ENCODE measurements around the gene MID1. TPM values are rescaled to one million over a fixed set of nuclear protein-coding genes. Genes with fewer than 3 reads are reported as not detected.

Gene MID1
- total RNA-seq, 1 experiment from 2014 or later: 0.04 TPM

DNA sequence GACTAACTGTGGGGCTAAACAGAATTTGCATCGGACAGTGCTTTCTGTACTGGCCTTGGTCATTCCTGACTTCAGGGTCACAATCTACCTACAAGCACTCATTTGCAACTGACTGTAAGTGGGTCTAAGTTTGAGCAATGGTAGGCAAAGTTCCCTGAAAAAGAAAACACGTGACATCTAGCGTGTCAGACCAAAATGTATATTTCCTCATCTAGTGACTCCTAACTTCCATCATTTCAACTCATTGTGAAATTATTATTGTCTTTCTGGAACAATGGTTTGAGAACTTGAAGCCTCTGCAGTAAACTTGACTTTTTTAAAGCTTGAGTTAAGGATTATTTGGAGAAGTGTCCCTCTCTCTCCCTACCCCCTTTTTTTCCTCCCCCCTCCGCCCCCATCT lies 113.6 kb downstream of the MID1 start:
- Histone ChIP-seq H3K9me2 (replicated peaks; ENCODE audit: insufficient read depth, low read length) (no peaks in the 10 kb centered on the region), H3K9me3 (ENCODE audit: low read length) (no peaks in the 10 kb centered on the region), H3K9ac (ENCODE audit: low read length) (no peak overlapping the region), H3K79me2 (ENCODE audit: low read length) (no peaks in the 10 kb centered on the region), H3K4me1 (ENCODE audit: low read length) (no peaks in the 10 kb centered on the region), H2AFZ (ENCODE audit: low read length) (no peak overlapping the region), H3K4me2 (ENCODE audit: low read depth, low read length, poor library complexity, severe bottlenecking) (no peak overlapping the region), H3K27me3 (ENCODE audit: low read length) (no peaks in the 10 kb centered on the region), H3K36me3 (ENCODE audit: insufficient read depth, low read length) (no peaks in the 10 kb centered on the region), H3K27ac (ENCODE audit: low read length) (no peak overlapping the region), H3K4me3 (ENCODE audit: low read length) (no peak overlapping the region), H4K20me1 (ENCODE audit: insufficient read depth, low read depth, low read length) (no peaks in the 10 kb centered on the region)
- DNase-seq: no peak

GRCh38 chrX:10505726-10506125 lies 114.7 kb downstream of the MID1 start:
- Histone ChIP-seq H4K20me1 (ENCODE audit: insufficient read depth, low read depth, low read length) (no peaks in the 10 kb centered on the region), H2AFZ (ENCODE audit: low read length) (no peak overlapping the region), H3K79me2 (ENCODE audit: low read length) (no peaks in the 10 kb centered on the region), H3K27me3 (ENCODE audit: low read length) (no peaks in the 10 kb centered on the region), H3K9me2 (replicated peaks; ENCODE audit: insufficient read depth, low read length) (no peaks in the 10 kb centered on the region), H3K4me3 (ENCODE audit: low read length) (no peak overlapping the region), H3K4me2 (ENCODE audit: low read depth, low read length, poor library complexity, severe bottlenecking) (no peak overlapping the region), H3K27ac (ENCODE audit: low read length) (no peak overlapping the region), H3K4me1 (ENCODE audit: low read length) (no peaks in the 10 kb centered on the region), H3K36me3 (ENCODE audit: insufficient read depth, low read length) (no peaks in the 10 kb centered on the region), H3K9me3 (ENCODE audit: low read length) (no peaks in the 10 kb centered on the region), H3K9ac (ENCODE audit: low read length) (no peak overlapping the region)
- no peak for DNase-seq

GRCh38 chrX:10502961-10503360 lies 117.4 kb downstream of the MID1 start:
- Histone ChIP-seq H3K27me3 (ENCODE audit: low read length) (no peaks in the 10 kb centered on the region), H3K27ac (ENCODE audit: low read length) (no peak overlapping the region), H3K9me3 (ENCODE audit: low read length) (no peaks in the 10 kb centered on the region), H4K20me1 (ENCODE audit: insufficient read depth, low read depth, low read length) (no peaks in the 10 kb centered on the region), H3K4me1 (ENCODE audit: low read length) (no peaks in the 10 kb centered on the region), H3K9me2 (replicated peaks; ENCODE audit: insufficient read depth, low read length) (no peaks in the 10 kb centered on the region), H3K79me2 (ENCODE audit: low read length) (no peaks in the 10 kb centered on the region), H3K36me3 (ENCODE audit: insufficient read depth, low read length) (no peaks in the 10 kb centered on the region), H3K4me2 (ENCODE audit: low read depth, low read length, poor library complexity, severe bottlenecking) (no peak overlapping the region), H3K9ac (ENCODE audit: low read length) (no peak overlapping the region), H3K4me3 (ENCODE audit: low read length) (no peak overlapping the region), H2AFZ (ENCODE audit: low read length) (no peak overlapping the region)
- no peak for DNase-seq

- Histone ChIP-seq H3K4me1 (ENCODE audit: low read length) (no peaks in the 10 kb centered on the region), H3K27ac (ENCODE audit: low read length) (no peak overlapping the region)
Observed at GRCh38 chrX:10501611-10502010, 118.8 kb downstream of the MID1 start.

DNA sequence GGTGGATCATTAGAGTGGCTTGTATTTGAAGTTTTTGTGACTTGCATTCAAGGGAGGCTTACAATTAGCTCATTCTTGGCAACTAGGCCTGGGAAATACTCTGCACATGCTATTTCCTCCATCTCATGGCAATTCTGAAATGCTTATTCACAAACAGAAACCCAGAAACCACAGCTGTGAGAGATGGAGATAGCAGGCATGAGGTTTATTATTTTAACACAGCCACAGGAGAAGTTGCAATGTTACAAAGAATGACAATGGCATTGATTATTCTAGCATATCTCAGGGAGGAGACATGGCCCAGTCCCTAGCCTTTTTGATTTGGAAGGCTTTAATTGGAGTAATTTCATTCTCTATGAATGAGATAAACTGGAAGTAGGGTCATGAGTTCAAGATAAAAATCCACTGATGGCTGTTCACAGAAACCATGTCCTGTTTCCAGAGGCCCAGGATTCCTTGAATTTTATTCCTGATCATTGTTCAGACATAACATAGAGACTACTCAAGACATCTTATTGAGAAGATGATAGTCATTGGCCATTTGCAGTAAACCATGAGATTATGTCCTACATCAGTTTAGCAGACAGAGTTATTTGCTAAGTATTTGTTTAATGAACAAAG lies 123.9 kb downstream of the MID1 start:
- Histone ChIP-seq H3K9ac (ENCODE audit: low read length) (no peak overlapping the region), H3K27me3 (ENCODE audit: low read length) (no peaks in the 10 kb centered on the region)

More at GRCh38 chrX:10501611-10502010, 118.8 kb downstream of the MID1 start:
- Histone ChIP-seq H3K4me3 (ENCODE audit: low read length) (no peak overlapping the region), H3K4me2 (ENCODE audit: low read depth, low read length, poor library complexity, severe bottlenecking) (no peak overlapping the region), H3K9me3 (ENCODE audit: low read length) (no peaks in the 10 kb centered on the region), H2AFZ (ENCODE audit: low read length) (no peak overlapping the region), H3K9me2 (replicated peaks; ENCODE audit: insufficient read depth, low read length) (no peaks in the 10 kb centered on the region), H4K20me1 (ENCODE audit: insufficient read depth, low read depth, low read length) (no peaks in the 10 kb centered on the region), H3K27me3 (ENCODE audit: low read length) (no peaks in the 10 kb centered on the region), H3K9ac (ENCODE audit: low read length) (no peak overlapping the region), H3K79me2 (ENCODE audit: low read length) (no peaks in the 10 kb centered on the region), H3K36me3 (ENCODE audit: insufficient read depth, low read length) (no peaks in the 10 kb centered on the region)
- DNase-seq: no peak

GRCh38 chrX:10495677-10496076 lies 124.7 kb downstream of the MID1 start:
- no peaks in the 10 kb centered on the region for H3K79me2 ChIP-seq (ENCODE audit: low read length)
- H3K4me2 ChIP-seq (ENCODE audit: low read depth, low read length, poor library complexity, severe bottlenecking): no peak overlapping the region
- no peaks in the 10 kb centered on the region for H3K27me3 ChIP-seq (ENCODE audit: low read length)
- H3K36me3 ChIP-seq (ENCODE audit: insufficient read depth, low read length): no peaks in the 10 kb centered on the region
- no peak overlapping the region for H3K27ac ChIP-seq (ENCODE audit: low read length)
- H4K20me1 ChIP-seq (ENCODE audit: insufficient read depth, low read depth, low read length): no peaks in the 10 kb centered on the region
- H3K4me3 ChIP-seq (ENCODE audit: low read length): no peak overlapping the region
- DNase-seq: no peak
- H3K4me1 ChIP-seq (ENCODE audit: low read length): no peaks in the 10 kb centered on the region
- H2AFZ ChIP-seq (ENCODE audit: low read length): no peak overlapping the region
- no peak overlapping the region for H3K9ac ChIP-seq (ENCODE audit: low read length)
- no peaks in the 10 kb centered on the region for H3K9me2 ChIP-seq (replicated peaks; ENCODE audit: insufficient read depth, low read length)
- H3K9me3 ChIP-seq (ENCODE audit: low read length): no peaks in the 10 kb centered on the region

More for the DNA sequence above, 123.9 kb downstream of the MID1 start:
- Histone ChIP-seq H3K9me3 (ENCODE audit: low read length) (no peaks in the 10 kb centered on the region), H3K4me2 (ENCODE audit: low read depth, low read length, poor library complexity, severe bottlenecking) (no peak overlapping the region), H3K27ac (ENCODE audit: low read length) (no peak overlapping the region), H2AFZ (ENCODE audit: low read length) (no peak overlapping the region), H3K9me2 (replicated peaks; ENCODE audit: insufficient read depth, low read length) (no peaks in the 10 kb centered on the region), H4K20me1 (ENCODE audit: insufficient read depth, low read depth, low read length) (no peaks in the 10 kb centered on the region), H3K79me2 (ENCODE audit: low read length) (no peaks in the 10 kb centered on the region), H3K36me3 (ENCODE audit: insufficient read depth, low read length) (no peaks in the 10 kb centered on the region), H3K4me1 (ENCODE audit: low read length) (no peaks in the 10 kb centered on the region), H3K4me3 (ENCODE audit: low read length) (no peak overlapping the region)
- no peak for DNase-seq

- Histone ChIP-seq H3K27me3 (ENCODE audit: low read length) (no peaks in the 10 kb centered on the region), H3K9ac (ENCODE audit: low read length) (no peak overlapping the region), H3K27ac (ENCODE audit: low read length) (no peak overlapping the region), H3K4me3 (ENCODE audit: low read length) (no peak overlapping the region), H3K9me3 (ENCODE audit: low read length) (no peaks in the 10 kb centered on the region), H3K79me2 (ENCODE audit: low read length) (no peaks in the 10 kb centered on the region), H3K36me3 (ENCODE audit: insufficient read depth, low read length) (no peaks in the 10 kb centered on the region), H4K20me1 (ENCODE audit: insufficient read depth, low read depth, low read length) (no peaks in the 10 kb centered on the region), H2AFZ (ENCODE audit: low read length) (no peak overlapping the region), H3K9me2 (replicated peaks; ENCODE audit: insufficient read depth, low read length) (no peaks in the 10 kb centered on the region), H3K4me2 (ENCODE audit: low read depth, low read length, poor library complexity, severe bottlenecking) (no peak overlapping the region), H3K4me1 (ENCODE audit: low read length) (no peaks in the 10 kb centered on the region)
- no peak for DNase-seq
Observed at GRCh38 chrX:10492250-10492649, 128.1 kb downstream of the MID1 start.

DNA sequence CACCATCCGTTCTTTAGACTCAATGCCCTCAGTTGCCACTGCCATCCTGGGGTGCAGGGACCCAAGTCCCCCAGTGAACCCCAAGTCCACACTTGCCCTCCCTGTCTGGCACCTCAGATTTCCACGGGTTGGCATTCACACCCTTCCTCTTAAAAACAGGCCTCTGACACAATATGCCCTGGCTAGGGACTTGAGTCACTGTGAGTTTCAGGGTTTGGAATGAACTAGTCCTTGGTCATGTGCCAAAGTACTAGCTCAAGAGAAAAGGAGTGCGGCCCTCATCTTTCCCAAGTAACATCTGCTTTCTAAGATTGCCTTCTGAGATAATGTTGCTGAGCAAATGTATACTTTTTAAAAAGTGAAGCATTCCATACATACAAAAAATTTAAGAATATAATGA lies 134.0 kb downstream of the MID1 start:
- no peak for DNase-seq
- Histone ChIP-seq H3K36me3 (ENCODE audit: insufficient read depth, low read length) (no peaks in the 10 kb centered on the region), H3K4me1 (ENCODE audit: low read length) (no peaks in the 10 kb centered on the region), H3K9me3 (ENCODE audit: low read length) (no peaks in the 10 kb centered on the region), H3K27ac (ENCODE audit: low read length) (no peak overlapping the region), H3K79me2 (ENCODE audit: low read length) (no peaks in the 10 kb centered on the region), H4K20me1 (ENCODE audit: insufficient read depth, low read depth, low read length) (no peaks in the 10 kb centered on the region), H3K9ac (ENCODE audit: low read length) (no peak overlapping the region), H3K27me3 (ENCODE audit: low read length) (no peaks in the 10 kb centered on the region), H2AFZ (ENCODE audit: low read length) (no peak overlapping the region), H3K9me2 (replicated peaks; ENCODE audit: insufficient read depth, low read length) (no peaks in the 10 kb centered on the region), H3K4me3 (ENCODE audit: low read length) (no peak overlapping the region), H3K4me2 (ENCODE audit: low read depth, low read length, poor library complexity, severe bottlenecking) (no peak overlapping the region)

GRCh38 chrX:10485326-10485725 lies 135.1 kb downstream of the MID1 start:
- H3K9ac ChIP-seq (ENCODE audit: low read length): no peak overlapping the region
- no peaks in the 10 kb centered on the region for H3K36me3 ChIP-seq (ENCODE audit: insufficient read depth, low read length)
- no peaks in the 10 kb centered on the region for H3K79me2 ChIP-seq (ENCODE audit: low read length)
- no peak overlapping the region for H2AFZ ChIP-seq (ENCODE audit: low read length)
- no peak for DNase-seq
- no peak overlapping the region for H3K4me3 ChIP-seq (ENCODE audit: low read length)
- no peaks in the 10 kb centered on the region for H3K9me3 ChIP-seq (ENCODE audit: low read length)
- no peaks in the 10 kb centered on the region for H4K20me1 ChIP-seq (ENCODE audit: insufficient read depth, low read depth, low read length)
- H3K27ac ChIP-seq (ENCODE audit: low read length): no peak overlapping the region
- no peaks in the 10 kb centered on the region for H3K27me3 ChIP-seq (ENCODE audit: low read length)
- no peaks in the 10 kb centered on the region for H3K9me2 ChIP-seq (replicated peaks; ENCODE audit: insufficient read depth, low read length)
- H3K4me1 ChIP-seq (ENCODE audit: low read length): no peaks in the 10 kb centered on the region
- no peak overlapping the region for H3K4me2 ChIP-seq (ENCODE audit: low read depth, low read length, poor library complexity, severe bottlenecking)
